BE2C (cell line): ENCODE data around the gene PLEKHA8.

Source experiments
- DNase-seq: peaks from one replicate; pipeline ENCODE4 v3.0.0-alpha.2; 2020
- H3K27me3 ChIP-seq: fragments of 250-450 bp; sonication (Bioruptor Pico); 2 replicates; pipeline ENCODE4 v1.5.1; 2020; ENCODE audit warnings: mild to moderate bottlenecking
- H3K36me3 ChIP-seq: fragments of 250-450 bp; sonication (Bioruptor Pico); 2 replicates; pipeline ENCODE4 v1.5.1; 2020; ENCODE audit warnings: mild to moderate bottlenecking
- H3K4me1 ChIP-seq: fragments of 250-450 bp; sonication (Bioruptor Pico); 2 replicates; pipeline ENCODE4 v1.5.1; 2020
- H3K4me3 ChIP-seq: 2 replicates; pipeline ENCODE4 v1.5.1; 2011; ENCODE audit warnings: low read depth, low read length
- H3K9me3 ChIP-seq: fragments of 250-450 bp; sonication (Bioruptor Pico); 2 replicates; pipeline ENCODE4 v1.5.1; 2020
- CTCF ChIP-seq: IDR thresholded peaks from 2 replicates; pipeline ENCODE4 v1.5.1; 2012; ENCODE audit warnings: mild to moderate bottlenecking, low read depth, low read length

PLEKHA8 gene

GRCh38 chr7:30069096-30069867 lies 41.1 kb downstream of the PLEKHA8 start:
- Histone ChIP-seq H3K4me3 (no peak overlapping the region), H3K27me3 (no peaks in the 10 kb centered on the region), H3K9me3 (no peaks in the 10 kb centered on the region), H3K36me3 (no peaks in the 10 kb centered on the region), H3K4me1 (no peaks in the 10 kb centered on the region)
- DNase-seq = no peak
- no peak for TF ChIP-seq CTCF

DNA sequence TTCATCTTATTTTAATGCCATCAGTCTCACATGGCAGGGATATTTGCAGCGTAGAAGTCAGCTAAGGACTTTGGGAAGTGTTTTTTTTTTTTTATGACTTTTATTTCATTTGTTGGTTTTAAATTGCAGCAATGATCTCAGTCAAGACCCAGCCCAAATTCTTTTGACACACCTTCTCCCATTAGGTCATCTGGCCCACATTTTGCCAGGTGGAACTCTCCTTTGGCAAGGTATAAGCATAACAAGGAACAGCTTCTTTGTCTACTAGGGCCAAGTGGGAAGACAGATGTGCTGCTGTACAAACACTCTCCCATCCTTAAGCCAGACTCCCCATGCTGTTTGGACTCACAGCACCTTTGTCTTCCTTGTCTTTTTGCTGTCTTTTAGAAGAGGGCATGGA lies 41.8 kb downstream of the PLEKHA8 start:
- no peaks in the 10 kb centered on the region; the same call in 1 of the 2 replicates for H3K36me3 ChIP-seq
- H3K4me3 ChIP-seq = no peak overlapping the region
- H3K27me3 ChIP-seq = no peaks in the 10 kb centered on the region
- no peak for TF ChIP-seq CTCF
- H3K9me3 ChIP-seq = no peaks in the 10 kb centered on the region
- H3K4me1 ChIP-seq = no peaks in the 10 kb centered on the region
- DNase-seq = no peak

GRCh38 chr7:30072735-30073134 lies 44.5 kb downstream of the PLEKHA8 start:
- Histone ChIP-seq H3K9me3 (no peaks in the 10 kb centered on the region), H3K4me1 (no peaks in the 10 kb centered on the region), H3K36me3 (no peaks in the 10 kb centered on the region; the same call in 1 of the 2 replicates), H3K27me3 (no peaks in the 10 kb centered on the region), H3K4me3 (no peak overlapping the region)
- TF ChIP-seq CTCF = no peak
- DNase-seq = no peak

GRCh38 chr7:30074422-30075030 lies 46.3 kb downstream of the PLEKHA8 start:
- H3K4me1 ChIP-seq = no peaks in the 10 kb centered on the region
- H3K9me3 ChIP-seq = no peaks in the 10 kb centered on the region
- TF ChIP-seq CTCF = peak; percentile 61
- no peaks in the 10 kb centered on the region; the same call in 1 of the 2 replicates for H3K36me3 ChIP-seq
- no peaks in the 10 kb centered on the region for H3K27me3 ChIP-seq
- no peak overlapping the region for H3K4me3 ChIP-seq
- no peak for DNase-seq

DNA sequence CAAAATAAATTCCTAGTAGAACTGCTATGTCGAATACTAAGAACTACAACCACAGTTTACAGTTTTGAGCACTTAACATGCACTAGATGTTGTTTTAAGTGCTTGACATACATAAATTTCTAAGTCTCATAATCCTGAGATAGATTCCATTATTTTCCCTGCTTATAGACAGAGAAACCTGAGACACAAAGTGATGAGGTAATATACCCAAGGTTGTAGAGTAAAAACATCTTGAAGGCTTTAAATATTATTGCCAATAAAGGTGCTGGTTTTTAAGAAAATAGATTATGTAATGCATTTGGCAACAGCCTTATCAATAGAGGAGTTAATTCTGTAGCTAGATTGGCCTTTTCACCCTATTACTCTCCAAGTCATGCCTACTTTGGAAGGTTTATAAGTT lies 48.2 kb downstream of the PLEKHA8 start:
- TF ChIP-seq CTCF = no peak
- Histone ChIP-seq H3K27me3 (no peaks in the 10 kb centered on the region), H3K4me1 (no peaks in the 10 kb centered on the region), H3K9me3 (no peaks in the 10 kb centered on the region), H3K36me3 (no peaks in the 10 kb centered on the region; the same call in 1 of the 2 replicates), H3K4me3 (no peak overlapping the region)
- DNase-seq = no peak

DNA sequence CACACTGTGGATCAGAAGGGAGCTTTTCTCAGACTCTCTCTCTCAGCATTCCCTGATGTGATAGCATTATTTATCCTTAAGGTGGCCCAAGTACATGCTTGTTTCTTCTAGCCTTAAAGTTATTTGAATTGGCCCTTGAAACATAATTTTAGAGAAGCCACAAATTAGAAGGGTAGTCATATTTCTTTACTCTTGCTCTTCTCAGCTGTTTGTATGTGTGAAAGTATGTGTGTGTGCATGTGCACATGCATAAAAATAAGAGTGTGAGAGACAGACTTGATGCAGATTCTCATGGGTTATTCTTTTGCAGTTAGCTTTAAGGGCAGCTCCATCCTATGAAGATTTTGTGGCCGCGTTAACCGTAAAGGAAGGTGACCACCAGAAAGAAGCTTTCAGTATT lies 50.1 kb downstream of the PLEKHA8 start:
- TF ChIP-seq CTCF = no peak
- H3K4me1 ChIP-seq = no peaks in the 10 kb centered on the region

More for the DNA sequence above, 50.1 kb downstream of the PLEKHA8 start:
- no peak for DNase-seq
- no peaks in the 10 kb centered on the region for H3K27me3 ChIP-seq
- no peak overlapping the region for H3K4me3 ChIP-seq
- H3K9me3 ChIP-seq = no peaks in the 10 kb centered on the region
- H3K36me3 ChIP-seq = no peaks in the 10 kb centered on the region; the same call in 1 of the 2 replicates
